Aorta (tissue), 5 donors: Measurements from ENCODE around the gene ATIC. TPM values are rescaled to one million over a fixed set of nuclear protein-coding genes. Genes with fewer than 3 reads are reported as not detected.

Experiments used
- ATAC-seq: fragments of 200-7000 bp; cut with Tn5 transposase; one replicate; pipeline ENCODE4 v1.9.1; 2022; ENCODE audit warnings: moderate library complexity; ENCODE audit not compliant: low FRiP score
- DNase-seq, 2 donors: peaks; one replicate each; pipeline ENCODE4 v3.0.0-alpha.2; 2020
- H3K27ac ChIP-seq, 2 donors: one replicate each; pipeline ENCODE4 v1.5.1; 2013; ENCODE audit warnings: low read length in 2 of 2, mild to moderate bottlenecking in 2 of 2, moderate library complexity in 2 of 2, control low read depth in 1 of 2, inconsistent platforms in 1 of 2, low read depth in 1 of 2
- H3K27me3 ChIP-seq, 2 donors: one replicate each; pipeline ENCODE4 v1.6.1; 2013; ENCODE audit warnings: control low read depth in 1 of 2, low read length in 1 of 2, mild to moderate bottlenecking in 1 of 2, moderate library complexity in 1 of 2; ENCODE audit not compliant: insufficient read depth in 2 of 2, control insufficient read depth in 1 of 2
- H3K36me3 ChIP-seq, 2 donors: one replicate each; pipeline ENCODE4 v1.6.1; 2013; ENCODE audit warnings: control low read depth in 1 of 2, low read length in 1 of 2, mild to moderate bottlenecking in 1 of 2; ENCODE audit not compliant: insufficient read depth in 2 of 2, control insufficient read depth in 1 of 2
- H3K4me1 ChIP-seq, 2 donors: one replicate each; pipeline ENCODE4 v1.6.1; 2013; ENCODE audit warnings: low read length in 2 of 2, control low read depth in 1 of 2, mild to moderate bottlenecking in 1 of 2, moderate library complexity in 1 of 2; ENCODE audit not compliant: insufficient read depth in 2 of 2, control insufficient read depth in 1 of 2
- H3K4me3 ChIP-seq, 2 donors: one replicate each; pipeline ENCODE4 v1.5.1; 2013; ENCODE audit warnings: low read length in 2 of 2, control low read depth in 1 of 2, mild to moderate bottlenecking in 1 of 2
- H3K9me3 ChIP-seq: one replicate; pipeline ENCODE4 v1.6.1; 2013; ENCODE audit warnings: mild to moderate bottlenecking, low read length; ENCODE audit not compliant: control insufficient read depth
- WGBS, 2 donors: extraction: QIAGEN DNeasy Blood & Tissue Kit; methylation state at CpG; one replicate each; pipeline ENCODE4 v1.1.7; 2013; 5-methylcytosine and 5-hydroxymethylcytosine counted together
- intact Hi-C, 2 donors: fragments of 100-400 bp; cut with DNase I; formaldehyde crosslinking; loops; one replicate each; pipeline versions ENCODE4 v1.14.2 to v1.15.0; 2022
- polyA plus RNA-seq, 2 donors: library from polyadenylated mRNA; stranded (reverse); fragments of 200-250 nt; gene quantifications; one replicate each; pipeline ENCODE4 v1.2.3, GENCODE V29; 2013
- total RNA-seq, 2 donors: library from RNA; stranded (reverse); fragmentation: NEBNext Ultra II Directional; extraction: Animal tissue kit (Norgen Biotek cat#: 25700); gene quantifications; one replicate each; pipeline ENCODE4 v1.2.1, GENCODE V29; 2021
- donor health status: healthy with polysubstance abuse.
- donor health status: Bipolar disorder and iron deficiency.
- donor health status: DM: no; HTN: no; CAD: no.
- donor health status: DM: no; HTN: no; CAD: no.
- donor health status: DM: yes; HTN: yes; CAD: no.

The ATIC gene
- total and polyA plus RNA-seq, 4 donors, result 40.3 to 66.2 (median 43.3) TPM

DNA sequence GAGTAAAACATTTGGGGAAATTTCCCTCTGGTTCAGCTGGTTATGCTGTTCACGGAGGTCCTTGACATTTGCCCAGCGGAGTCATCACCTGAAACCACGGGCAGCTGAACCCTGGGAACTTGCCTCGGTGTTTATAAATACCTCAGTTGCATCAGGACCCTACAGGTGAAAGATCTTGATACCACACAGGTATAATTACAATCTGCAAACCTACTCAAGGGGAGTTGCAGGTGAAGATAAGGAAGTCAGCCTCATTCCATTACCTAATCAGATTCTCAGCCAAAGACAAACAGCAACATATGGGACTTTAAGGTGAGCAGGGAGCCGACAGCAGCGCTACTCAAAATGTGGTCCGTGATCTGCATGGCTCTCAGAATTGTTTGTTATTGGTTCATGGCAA, 37.0 kb upstream of the ATIC start:
- no peak for DNase-seq
- intact Hi-C loops, result loop anchor here in 1 of 2 donors (10.0 kb wide), 1 partner anchor 460 kb away; no protein-coding TSS in a partner anchor
- Histone ChIP-seq H3K27ac (no peak overlapping the region), H3K9me3 (no peaks in the 10 kb centered on the region), H3K27me3 (no peaks in the 10 kb centered on the region), H3K4me3 (no peak overlapping the region), H3K4me1 (no peaks in the 10 kb centered on the region), H3K36me3 (no peaks in the 10 kb centered on the region)
- ATAC-seq, result no peak
- 90 to 92% methylated on average over 7 of the region's 7 CpGs for WGBS, 2 donors

DNA sequence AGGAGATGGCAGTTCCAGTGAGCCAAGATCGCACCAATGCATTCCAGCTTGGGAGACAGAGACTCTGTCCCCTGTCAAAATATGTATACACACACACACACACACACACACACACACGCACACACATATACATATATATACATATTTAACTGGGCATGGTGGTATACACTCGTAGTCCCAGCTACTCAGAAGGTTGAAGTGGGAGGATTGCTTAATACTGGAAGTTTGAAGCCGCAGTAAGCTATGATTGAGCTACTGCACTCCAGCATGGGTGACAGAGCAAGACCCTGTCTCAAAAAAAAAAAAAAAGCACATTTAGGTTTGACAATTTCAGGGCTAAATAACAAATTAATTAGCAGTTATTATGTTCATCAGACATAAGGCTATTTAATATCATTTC, 36.0 kb upstream of the ATIC start:
- Histone ChIP-seq H3K4me3 (no peak overlapping the region), H3K36me3 (no peaks in the 10 kb centered on the region), H3K9me3 (no peaks in the 10 kb centered on the region), H3K27me3 (no peaks in the 10 kb centered on the region), H3K4me1 (no peaks in the 10 kb centered on the region), H3K27ac (no peak overlapping the region)
- no peak for ATAC-seq
- intact Hi-C loops, result loop anchor here in 1 of 2 donors (10.0 kb wide), 1 partner anchor 461 kb away; no protein-coding TSS in a partner anchor
- WGBS, 2 donors, result 78 to 82% methylated on average over 4 of the region's 4 CpGs
- DNase-seq, result no peak

- H3K9me3 ChIP-seq, result no peaks in the 10 kb centered on the region
- WGBS, 2 donors, result 43 to 88% methylated on average over 3 of the region's 3 CpGs
- H3K4me1 ChIP-seq, result no peaks in the 10 kb centered on the region
- H3K27me3 ChIP-seq, result no peaks in the 10 kb centered on the region
- no peak overlapping the region for H3K4me3 ChIP-seq
- no peaks in the 10 kb centered on the region for H3K36me3 ChIP-seq
- intact Hi-C loops, result loop anchor here in 1 of 2 donors (10.0 kb wide), 1 partner anchor 463 kb away; no protein-coding TSS in a partner anchor
- ATAC-seq (no peak), DNase-seq (no peak)
- H3K27ac ChIP-seq, result no peak overlapping the region
Observed at GRCh38 chr2:215277944-215278343, 33.9 kb upstream of the ATIC start.

- no peaks in the 10 kb centered on the region for H3K27me3 ChIP-seq
- no peak overlapping the region for H3K27ac ChIP-seq
- intact Hi-C loops, result no loop called here
- no peaks in the 10 kb centered on the region for H3K9me3 ChIP-seq
- no peak overlapping the region for H3K4me3 ChIP-seq
- ATAC-seq (no peak), DNase-seq (no peak)
- no peaks in the 10 kb centered on the region for H3K36me3 ChIP-seq
- no peaks in the 10 kb centered on the region for H3K4me1 ChIP-seq
Observed at GRCh38 chr2:215280326-215280725, 31.5 kb upstream of the ATIC start.

- no peaks in the 10 kb centered on the region for H3K27me3 ChIP-seq
- 85 to 95% methylated on average over 1 of the region's 1 CpG for WGBS, 2 donors
- no peaks in the 10 kb centered on the region for H3K4me1 ChIP-seq
- no peak overlapping the region for H3K27ac ChIP-seq
- H3K36me3 ChIP-seq, result no peaks in the 10 kb centered on the region
- intact Hi-C loops, result no loop called here
- H3K9me3 ChIP-seq, result no peaks in the 10 kb centered on the region
- no peak for ATAC-seq
- no peak overlapping the region for H3K4me3 ChIP-seq
- no peak for DNase-seq
Observed at GRCh38 chr2:215283221-215283620, 28.6 kb upstream of the ATIC start.

DNA sequence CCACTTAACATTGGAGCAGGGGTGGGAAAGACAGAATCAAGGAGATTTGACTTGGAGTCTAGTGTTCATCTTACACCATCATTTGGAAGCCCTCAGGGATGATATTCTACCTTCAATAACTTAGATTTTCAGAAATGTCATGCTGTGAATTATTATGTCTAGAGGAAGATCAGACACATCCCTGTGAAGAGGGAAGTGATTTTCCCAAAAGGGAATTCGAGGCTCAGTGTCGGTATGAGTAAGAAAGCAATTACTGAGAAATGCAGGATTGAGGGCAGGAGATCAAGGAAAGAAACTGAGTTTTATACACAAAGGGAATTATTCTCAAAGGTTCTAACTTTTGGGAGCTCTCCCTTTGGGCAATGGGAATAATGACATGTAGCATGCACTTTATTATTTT, 25.6 kb upstream of the ATIC start:
- no peaks in the 10 kb centered on the region for H3K27me3 ChIP-seq
- DNase-seq, result no peak
- WGBS, 2 donors, result 70 to 74% methylated on average over 2 of the region's 2 CpGs

DNA sequence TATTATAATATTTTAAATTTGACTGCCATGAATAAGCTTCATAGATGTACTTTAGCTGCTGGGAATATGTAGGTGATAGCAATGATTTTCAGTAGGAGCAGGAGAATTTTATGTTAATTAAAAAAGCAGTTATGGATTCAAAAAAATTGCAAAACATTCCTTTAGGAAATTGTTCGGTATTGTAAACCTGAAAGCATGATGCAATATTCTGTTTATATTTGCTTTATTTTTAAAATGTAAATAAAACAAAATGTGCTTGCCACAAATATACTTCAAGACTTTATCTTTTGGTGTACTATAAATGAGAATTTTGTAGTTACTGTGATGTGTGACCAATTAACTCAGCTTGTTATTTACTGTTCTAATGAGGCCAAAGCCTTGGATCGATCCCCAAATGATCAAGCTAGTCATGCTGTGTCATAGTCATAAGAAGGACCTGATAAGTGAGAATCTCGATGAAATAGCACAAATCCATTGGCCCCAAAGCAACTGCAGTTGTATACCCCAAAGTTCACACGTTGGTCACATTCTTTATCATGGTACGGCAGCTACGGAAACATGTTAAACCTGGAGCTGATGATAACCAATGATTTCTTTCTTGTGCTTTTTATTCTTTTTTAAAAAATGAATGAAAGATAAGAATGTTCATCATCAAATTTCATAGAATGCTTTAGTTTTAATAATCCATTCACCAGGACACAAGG, 23.6 kb upstream of the ATIC start:
- WGBS, 2 donors, result 78 to 84% methylated on average over 6 of the region's 6 CpGs
- DNase-seq, result no peak
- ATAC-seq, result no peak
- intact Hi-C loops, result no loop called here
- no peak overlapping the region for H3K4me3 ChIP-seq
- H3K9me3 ChIP-seq, result no peaks in the 10 kb centered on the region
- H3K27me3 ChIP-seq, result no peaks in the 10 kb centered on the region
- H3K4me1 ChIP-seq, result no peaks in the 10 kb centered on the region
- no peaks in the 10 kb centered on the region for H3K36me3 ChIP-seq
- no peak overlapping the region for H3K27ac ChIP-seq

More for the DNA sequence above, 25.6 kb upstream of the ATIC start:
- Histone ChIP-seq H3K9me3 (no peaks in the 10 kb centered on the region), H3K4me1 (no peaks in the 10 kb centered on the region), H3K4me3 (no peak overlapping the region), H3K36me3 (no peaks in the 10 kb centered on the region), H3K27ac (no peak overlapping the region)
- intact Hi-C loops, result no loop called here
- ATAC-seq, result no peak

DNA sequence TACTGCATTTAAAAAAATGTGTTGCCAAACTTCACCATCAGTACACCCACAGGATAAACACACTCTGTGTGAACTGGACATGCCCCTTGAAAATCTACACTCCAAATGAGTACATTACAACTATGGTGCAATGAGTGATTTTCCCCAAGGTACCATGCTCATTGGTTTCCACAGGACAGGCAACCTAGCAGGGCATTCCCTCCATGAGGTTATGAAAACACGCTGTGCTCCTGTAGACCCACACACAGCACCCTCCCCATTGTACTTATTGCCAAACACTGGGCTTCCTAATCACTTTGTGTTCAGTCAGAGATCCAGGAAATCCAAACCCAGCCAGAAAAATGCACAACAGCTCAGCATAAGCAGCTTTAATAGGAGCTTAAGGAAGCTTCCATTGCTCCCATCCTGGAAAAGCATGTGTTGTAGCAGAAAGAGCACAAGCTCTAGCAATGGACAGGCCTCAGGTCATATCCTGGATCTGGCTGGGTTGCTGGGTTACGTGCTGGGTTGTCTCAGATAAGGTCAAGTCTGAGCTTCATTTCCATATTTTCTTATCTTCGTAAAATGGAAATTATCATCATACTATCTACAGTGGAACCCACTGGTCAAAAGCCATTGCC, 20.8 kb upstream of the ATIC start:
- H3K36me3 ChIP-seq, result no peaks in the 10 kb centered on the region
- ATAC-seq, result no peak
- H3K4me3 ChIP-seq, result no peak overlapping the region
- H3K27ac ChIP-seq, result no peak overlapping the region
- intact Hi-C loops, result no loop called here
- H3K27me3 ChIP-seq, result no peaks in the 10 kb centered on the region
- no peak for DNase-seq
- WGBS, 2 donors, result 91 to 92% methylated on average over 3 of the region's 3 CpGs
- H3K4me1 ChIP-seq, result no peaks in the 10 kb centered on the region
- no peaks in the 10 kb centered on the region for H3K9me3 ChIP-seq

GRCh38 chr2:215293879-215294278, 18.0 kb upstream of the ATIC start:
- H3K27me3 ChIP-seq, result no peaks in the 10 kb centered on the region
- no peak for ATAC-seq
- DNase-seq, result no peak
- no peak overlapping the region for H3K27ac ChIP-seq
- no peaks in the 10 kb centered on the region for H3K36me3 ChIP-seq
- intact Hi-C loops, result no loop called here
- no peak overlapping the region for H3K4me3 ChIP-seq
- H3K9me3 ChIP-seq, result no peaks in the 10 kb centered on the region
- no peaks in the 10 kb centered on the region for H3K4me1 ChIP-seq
- 85 to 90% methylated on average over 4 of the region's 4 CpGs for WGBS, 2 donors
